Embryonic facial prominence (tissue), 1 donor: ENCODE results near the gene PRDM4.

Source experiments
- DNase-seq: peaks from one replicate; pipeline ENCODE4 v3.0.0-alpha.2; 2016; ENCODE audit errors: extremely low spot score

The PRDM4 gene, protein sequence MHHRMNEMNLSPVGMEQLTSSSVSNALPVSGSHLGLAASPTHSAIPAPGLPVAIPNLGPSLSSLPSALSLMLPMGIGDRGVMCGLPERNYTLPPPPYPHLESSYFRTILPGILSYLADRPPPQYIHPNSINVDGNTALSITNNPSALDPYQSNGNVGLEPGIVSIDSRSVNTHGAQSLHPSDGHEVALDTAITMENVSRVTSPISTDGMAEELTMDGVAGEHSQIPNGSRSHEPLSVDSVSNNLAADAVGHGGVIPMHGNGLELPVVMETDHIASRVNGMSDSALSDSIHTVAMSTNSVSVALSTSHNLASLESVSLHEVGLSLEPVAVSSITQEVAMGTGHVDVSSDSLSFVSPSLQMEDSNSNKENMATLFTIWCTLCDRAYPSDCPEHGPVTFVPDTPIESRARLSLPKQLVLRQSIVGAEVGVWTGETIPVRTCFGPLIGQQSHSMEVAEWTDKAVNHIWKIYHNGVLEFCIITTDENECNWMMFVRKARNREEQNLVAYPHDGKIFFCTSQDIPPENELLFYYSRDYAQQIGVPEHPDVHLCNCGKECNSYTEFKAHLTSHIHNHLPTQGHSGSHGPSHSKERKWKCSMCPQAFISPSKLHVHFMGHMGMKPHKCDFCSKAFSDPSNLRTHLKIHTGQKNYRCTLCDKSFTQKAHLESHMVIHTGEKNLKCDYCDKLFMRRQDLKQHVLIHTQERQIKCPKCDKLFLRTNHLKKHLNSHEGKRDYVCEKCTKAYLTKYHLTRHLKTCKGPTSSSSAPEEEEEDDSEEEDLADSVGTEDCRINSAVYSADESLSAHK

DNA sequence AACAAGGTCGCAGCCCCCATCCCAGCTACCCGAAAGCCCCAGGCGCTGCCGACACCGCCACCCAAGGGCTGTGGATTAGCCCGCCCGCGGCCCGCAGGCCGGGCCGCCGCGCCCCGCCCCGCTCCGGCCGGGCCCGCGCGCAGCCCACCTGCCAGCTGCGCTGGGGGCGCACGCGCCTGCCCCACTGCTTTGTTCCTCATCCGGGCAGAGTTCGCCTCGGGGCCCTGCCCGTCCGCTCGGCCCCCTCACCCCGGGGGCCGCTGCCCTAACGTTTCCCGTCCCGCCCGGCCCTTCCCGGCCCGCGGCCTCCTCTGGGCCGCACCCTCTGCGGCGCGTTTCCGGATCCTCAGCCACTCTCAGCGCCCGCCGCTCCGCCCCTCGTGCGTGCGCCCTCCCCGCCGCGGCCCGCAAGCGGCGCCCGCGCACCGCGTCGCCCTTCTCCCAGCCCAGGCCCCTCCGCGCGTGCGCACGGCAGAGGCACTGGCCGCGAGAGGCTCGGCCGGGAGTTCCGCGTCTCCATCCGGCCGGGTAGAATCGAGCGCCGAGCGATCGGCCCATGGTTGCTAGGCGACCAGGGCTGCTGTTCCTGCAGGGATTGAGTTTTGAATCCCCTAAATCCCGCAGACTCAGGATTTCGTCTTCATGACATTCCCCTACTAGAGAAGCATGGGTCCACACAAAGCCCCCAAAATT, at the start of gene PRDM4:
Gene PRDM4, minus strand, starts transcription at position 329 of the 693 bp plus-strand sequence. CDS start 622 bp downstream, outside the sequence.
- peak; percentile 92 for DNase-seq

DNA sequence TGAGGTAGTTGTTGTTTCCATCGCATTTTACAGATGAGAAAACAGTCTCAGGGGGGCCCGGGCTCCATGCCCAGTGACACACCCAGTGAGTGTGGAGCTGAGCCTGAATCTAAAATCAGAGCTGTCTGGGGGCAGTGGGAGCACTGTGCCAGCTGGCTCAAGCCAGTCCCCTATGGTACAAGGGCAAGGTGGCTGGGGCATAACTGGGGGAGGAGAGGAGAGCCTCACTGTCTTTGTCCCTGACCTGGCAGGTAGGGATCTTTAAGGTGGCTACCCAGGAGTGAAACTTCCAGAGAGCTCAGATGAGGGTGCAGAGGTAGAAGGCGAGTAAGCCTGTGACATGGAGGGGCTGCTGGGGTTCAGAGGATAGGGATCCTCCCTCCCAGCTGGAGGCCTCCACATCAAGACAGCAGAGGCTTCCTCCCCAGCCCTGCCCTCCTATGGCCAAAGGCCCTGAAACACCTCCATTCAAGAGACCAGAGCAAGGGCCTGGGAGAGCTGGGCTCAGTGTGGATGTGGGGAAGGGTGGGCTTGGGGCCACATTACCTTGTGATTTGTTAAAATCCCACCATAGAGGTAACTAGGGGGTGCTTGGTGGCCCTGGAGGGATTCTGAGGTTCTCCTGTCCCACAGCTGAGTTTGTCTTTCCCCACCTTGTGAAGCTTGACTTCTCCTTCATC, 46.7 kb upstream of the PRDM4 start:
- DNase-seq, result no peak

DNA sequence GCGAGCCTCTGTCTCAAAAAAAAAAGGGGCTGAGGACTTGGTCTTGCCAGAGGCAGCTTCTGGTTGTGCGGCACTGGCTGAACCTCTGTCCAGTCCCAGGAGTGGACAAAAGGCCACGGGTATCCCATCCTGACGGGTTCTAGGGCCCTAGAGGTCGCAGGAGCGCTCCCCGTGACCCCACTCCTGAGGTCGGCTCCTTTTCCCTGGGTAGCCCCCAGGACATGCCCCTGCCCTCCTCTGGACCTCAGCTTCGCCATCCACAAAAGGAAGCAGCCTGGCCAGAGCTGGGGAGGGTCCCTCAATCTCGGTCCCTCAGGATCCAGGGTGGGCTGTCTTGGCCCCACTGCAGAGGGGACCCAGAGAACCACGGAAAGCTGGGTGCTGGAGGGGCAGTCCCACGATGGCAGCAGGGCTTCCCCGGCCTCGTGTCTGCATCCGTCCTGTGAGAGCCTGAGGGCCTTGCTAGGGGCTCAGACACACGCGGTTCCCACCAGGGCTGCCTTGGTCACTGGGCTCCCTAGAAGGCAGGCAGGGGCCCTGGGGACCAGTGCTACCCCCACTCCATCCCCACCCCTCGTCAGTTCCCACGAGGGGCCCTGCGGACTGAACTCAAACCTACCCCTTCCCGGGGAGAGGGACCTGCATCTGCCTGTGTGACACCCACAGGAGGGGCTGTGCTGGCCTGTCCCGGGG, 44.7 kb upstream of the PRDM4 start:
- no peak for DNase-seq

DNA sequence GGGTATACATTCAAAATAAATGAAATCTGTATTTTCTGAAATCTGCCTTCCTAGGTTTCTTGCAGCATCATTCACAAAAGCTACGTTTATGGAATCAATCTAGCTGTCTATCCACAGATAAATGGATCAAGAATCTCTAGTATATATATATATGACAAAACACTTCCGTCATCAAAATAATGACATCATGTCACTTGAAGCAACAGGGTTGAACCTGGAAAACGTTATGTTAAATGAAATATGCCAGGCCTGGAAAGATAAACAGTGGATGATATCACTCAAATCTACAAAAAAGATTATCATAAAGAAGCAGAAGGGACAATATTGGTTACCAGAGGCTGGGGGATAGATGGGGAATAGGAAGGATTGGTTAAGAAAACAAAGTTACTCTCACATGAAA, 42.2 kb upstream of the PRDM4 start:
- DNase-seq, result no peak

DNA sequence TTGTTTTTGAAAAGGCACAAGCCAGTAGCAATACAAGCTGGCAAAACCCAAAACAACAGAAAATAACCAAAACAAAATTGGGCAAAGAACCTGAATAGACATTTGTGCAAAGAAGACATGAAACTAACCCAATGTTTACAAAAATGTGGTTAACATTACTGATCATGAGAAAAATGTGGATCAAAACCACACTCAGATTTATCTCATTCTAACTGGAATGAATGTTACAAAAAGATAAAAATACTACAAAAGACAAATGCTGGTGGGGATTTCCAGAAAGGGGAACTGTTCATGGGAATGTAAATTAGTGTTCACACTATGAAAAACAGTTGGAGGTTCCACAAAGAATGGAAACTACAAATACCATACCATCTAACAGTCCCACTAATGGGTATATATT, 40.2 kb upstream of the PRDM4 start:
- no peak for DNase-seq

DNA sequence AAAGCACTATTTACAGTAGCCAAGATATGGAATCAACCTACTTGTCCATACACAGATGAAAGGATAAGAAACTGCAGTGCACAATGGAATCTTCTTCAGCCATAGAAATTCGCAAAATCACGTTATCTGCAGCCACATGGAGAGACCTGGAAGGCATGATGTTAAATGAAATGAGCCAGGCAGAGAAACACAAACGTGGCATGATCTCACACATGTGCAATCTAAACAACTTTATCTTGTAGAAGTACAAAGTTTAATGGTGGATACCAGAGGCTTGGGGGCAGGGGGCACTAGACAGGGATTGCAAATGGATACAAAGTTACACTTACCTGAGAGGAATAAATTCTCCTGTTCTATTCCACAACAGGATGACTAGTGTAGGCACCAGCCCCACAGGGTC, 37.6 kb upstream of the PRDM4 start:
- no peak for DNase-seq

DNA sequence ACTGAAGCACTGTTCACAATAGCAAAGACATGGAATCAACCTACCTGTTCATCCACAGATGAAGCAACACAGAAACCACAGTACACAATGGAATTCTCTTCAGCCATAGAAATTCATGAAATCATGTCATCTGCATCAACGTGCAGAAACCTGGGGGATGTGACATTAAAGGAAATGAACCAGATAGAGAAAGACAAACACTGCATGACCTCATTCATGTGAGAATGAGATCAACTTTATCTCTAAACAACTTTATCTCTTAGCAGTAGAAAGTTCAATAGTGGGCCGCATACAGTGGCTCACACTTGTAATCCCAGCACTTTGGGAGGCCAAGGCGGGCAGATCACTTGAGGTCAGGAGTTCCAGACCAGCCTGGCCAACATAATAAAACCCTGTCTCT, 33.5 kb upstream of the PRDM4 start:
- DNase-seq, result no peak

DNA sequence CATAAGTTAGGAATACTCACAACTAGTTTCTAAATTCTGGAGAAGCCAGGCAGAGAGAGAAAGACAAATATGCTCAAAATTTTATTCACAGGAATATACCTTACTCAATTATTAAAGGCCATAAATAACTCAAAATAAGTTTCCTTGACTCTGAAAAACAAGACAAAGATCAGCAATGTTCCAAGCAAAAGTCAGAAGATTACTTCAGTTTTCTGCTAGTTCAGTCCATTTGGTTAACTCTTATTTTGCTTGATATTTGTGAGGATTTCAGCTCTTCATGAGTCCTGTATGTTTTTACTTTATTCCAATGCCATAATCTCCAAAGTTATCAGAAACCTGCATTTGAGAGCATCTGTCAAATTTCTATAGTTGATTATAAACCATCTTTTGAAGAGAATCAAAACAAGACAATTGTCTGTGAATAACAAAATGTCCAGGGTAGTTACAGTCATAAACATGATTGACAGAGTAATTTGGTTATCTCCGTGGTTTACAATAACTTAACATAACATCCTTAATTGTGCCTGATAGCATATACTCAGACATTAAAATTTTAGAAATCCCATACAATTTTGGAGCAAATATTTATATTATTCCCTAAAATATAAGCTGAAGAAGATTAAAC, 30.6 kb upstream of the PRDM4 start:
- DNase-seq, result no peak

DNA sequence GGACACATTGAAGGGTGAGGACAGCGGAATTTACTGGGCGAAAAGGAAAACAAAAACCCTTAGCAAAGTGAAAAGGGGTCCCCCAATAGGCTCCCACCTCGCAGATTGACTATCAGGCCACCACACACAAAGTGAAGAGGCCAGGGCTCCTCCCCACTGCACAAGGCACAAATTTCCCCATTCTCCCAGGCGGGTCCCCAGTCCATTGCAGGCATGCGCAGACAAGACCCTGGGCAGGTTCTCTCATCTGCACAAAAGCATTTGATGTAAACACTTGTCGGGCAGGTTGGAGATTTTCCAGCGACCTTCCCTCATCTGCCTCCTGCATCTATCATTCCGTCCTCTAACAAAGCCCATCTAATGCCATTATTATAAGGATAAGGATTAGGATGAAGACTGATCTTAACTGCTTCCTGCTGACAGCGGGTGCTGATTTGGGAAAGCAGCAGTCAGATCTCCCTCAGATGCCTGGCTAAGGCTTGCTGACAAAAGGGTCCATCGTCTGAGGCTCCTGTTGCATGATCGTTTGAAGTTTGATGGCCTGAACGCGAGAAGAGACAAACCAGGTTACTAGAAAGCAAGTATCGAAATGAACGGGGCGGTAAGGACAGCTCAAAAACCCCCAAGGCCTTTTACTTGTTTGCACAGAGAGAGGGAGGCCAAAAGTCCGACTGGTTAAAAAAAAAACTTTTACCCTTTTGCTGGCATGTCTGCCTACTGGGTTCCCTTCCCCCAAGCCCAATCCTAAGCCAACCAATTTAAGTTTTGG, 27.9 kb upstream of the PRDM4 start:
- no peak for DNase-seq

DNA sequence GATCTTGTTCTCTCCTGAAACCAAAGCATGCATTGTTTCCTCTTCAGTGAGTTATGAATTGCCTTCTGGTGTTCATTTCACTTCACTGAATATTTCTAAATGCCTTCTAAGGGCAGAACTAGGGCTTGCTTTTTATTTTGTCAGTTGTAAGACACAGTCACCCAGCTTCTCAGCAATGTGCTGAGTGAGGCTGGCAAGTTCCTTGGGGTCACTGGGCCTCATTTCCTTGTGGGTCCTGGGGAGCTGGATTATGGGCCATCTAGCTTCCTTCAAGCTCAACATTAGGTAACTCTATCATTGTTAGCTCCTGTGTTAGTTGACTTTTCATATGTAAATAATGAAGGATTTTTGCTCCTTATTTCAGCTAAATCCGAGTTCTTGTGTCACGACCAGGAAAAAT, 27.3 kb upstream of the PRDM4 start:
- DNase-seq, result no peak

DNA sequence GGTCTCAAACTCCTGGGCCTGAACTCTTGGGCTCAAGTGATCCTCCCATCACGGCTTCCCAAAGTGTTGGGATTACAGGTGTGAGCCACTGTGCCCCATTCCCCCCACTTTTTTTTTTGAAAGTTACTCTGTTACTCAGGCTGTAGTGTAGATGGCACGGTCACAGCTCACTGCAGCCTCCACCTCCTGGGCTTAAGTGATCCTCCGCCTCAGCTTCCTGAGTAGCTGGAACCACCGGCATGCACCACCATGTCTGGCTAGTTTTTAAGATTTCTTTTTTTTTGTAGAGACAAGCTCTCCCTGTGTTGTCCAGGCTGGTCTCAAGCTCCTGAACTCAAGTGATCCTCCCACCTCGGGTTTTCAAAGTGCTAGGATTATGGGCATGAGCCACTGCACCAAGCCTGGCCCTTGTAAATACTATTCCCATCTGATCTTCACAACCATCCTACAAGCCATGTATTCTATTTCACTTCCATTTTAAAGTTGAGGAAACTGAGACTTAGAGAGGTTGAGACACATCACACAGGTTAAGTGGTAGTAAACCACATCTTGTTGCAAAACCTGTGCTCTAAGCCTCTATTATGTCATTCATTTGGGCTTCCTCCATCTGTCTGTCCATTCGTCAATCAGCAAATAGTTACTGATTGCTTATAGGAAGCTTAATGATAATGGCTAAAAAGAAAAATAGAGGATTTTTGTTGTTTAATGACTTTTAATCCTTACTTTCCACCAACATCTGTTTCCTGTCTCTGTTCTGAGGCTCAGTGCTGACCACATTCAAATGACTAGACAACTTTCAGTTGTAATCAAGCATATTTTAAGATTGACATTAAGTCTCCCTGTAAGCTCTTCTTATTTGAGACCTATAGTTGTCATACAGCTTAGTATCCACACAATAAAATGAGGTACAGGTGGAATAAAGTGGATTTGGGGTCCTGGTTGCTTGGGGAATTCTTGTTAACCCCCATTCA, 22.8 kb upstream of the PRDM4 start:
- no peak for DNase-seq

DNA sequence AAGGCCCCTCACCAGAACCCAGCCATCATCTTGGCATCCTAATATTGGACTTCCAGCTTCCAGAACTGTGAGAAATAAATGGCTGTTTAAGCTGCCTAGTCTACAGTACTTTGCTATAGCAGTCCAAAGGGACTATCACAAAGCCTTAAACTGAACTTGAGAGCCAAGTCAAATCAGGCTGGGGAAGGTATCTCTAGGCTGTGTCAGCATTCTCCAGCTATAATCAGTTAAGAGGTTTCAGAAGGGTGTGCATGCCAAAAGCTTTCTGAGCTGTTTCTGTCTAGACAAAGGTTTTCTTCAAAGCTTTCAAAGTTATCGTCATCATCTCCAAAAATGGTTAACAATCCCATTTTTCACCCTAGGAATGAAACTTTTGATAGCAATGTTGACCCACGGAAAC, 21.1 kb upstream of the PRDM4 start:
- DNase-seq, result no peak

DNA sequence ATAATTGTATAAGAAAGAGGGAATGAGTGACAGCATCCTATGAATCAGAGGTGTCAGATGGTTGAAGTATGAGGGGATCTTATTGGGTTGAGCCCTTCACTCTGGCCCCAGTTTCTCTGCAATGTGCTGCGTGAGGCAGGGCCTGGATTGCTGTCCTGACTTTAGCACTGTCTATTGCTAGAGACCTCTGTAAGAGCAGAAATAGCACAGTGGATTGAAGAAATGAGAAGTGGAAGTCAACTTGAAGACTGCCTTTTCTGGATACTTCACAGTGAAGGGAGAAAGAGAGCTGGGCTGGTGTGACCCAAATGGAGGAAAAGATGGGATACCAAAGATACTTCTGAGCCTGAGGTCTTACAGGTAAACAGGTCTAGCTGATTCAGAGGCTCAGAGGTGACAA, 19.4 kb upstream of the PRDM4 start:
- no peak for DNase-seq

DNA sequence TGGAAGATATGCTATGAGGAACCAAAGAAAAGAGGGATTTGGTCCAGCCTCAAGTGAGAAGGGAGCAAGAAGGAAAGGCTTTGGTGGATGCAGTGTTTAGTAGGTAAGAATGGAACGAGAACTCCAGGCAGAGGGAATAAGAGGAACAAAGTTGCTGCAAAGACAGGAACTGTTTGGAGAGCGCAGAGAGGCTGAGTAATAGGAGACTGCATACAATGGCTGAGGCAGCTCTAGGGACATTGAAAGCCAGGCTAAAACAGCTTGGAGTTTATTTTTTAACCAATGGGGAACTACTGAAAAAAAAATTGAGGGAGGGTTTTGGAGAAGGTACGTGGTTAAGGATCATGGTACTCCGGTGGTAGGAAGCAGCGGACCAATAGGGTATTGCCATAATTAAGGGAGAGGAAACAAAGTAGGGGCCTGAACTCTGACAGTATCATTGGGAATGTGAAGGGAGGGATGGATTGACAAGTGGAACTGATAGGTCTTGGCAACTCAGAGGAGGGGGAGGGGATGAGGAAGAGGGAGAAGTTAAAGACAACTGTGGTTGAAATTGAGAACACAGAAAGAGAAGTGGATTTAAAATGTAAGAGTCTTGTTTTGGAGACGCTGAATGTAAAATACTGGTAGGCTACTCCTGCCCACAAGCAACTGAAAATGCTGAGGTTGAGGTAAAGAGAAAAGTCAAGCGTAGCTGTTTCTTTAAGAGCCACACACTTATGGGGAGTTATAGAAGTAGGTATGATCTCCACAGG, 18.3 kb upstream of the PRDM4 start:
- DNase-seq, result no peak

DNA sequence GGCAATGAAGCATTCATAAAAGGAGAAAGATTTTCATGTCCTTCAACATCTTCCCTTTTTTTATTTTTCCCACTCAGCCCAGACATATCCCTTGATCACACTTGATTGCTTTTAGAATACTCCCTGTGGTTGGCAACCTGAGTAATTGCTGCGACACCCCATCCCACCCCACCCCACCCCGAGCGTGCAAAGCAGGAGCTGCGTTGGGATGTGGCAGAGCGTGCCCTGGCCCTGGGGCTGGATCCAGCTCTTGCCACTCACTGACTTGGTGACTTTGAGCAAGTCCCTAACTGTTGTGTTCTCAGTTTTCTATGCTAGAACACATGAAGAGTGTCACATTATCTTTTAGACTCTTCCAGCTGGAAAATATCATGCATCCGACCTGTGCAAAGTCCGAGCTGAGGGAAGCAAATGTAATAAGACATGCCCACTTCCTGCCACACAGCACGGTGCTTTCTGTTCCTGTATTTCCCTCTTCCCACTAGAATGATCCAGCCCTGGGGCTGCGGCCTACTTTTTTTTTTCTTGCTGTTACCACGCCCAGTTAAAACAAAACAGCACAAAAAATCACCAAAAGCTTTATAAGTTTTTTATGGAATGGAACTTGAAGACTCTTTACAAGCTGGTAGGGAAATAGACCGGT, 17.6 kb upstream of the PRDM4 start:
- DNase-seq, result no peak

DNA sequence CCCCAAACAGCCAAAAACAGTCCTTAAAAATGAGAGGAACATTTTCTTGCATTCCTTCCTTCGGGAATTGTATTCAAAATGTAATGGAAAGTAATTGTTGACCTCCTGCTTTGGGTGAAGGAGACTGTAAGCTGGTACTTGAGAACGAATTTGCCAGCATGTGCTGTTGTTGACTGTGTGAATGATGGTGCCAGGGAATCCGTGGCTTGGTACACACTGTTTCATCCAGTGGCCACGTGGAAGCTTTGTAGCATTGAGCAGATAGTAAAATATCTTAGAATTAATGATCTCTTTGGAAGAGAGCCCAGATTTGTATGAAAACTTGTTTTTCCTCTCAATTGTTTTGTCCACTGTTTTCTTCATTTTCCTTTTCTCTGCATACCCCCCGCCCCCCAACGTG, 15.2 kb upstream of the PRDM4 start:
- no peak for DNase-seq

DNA sequence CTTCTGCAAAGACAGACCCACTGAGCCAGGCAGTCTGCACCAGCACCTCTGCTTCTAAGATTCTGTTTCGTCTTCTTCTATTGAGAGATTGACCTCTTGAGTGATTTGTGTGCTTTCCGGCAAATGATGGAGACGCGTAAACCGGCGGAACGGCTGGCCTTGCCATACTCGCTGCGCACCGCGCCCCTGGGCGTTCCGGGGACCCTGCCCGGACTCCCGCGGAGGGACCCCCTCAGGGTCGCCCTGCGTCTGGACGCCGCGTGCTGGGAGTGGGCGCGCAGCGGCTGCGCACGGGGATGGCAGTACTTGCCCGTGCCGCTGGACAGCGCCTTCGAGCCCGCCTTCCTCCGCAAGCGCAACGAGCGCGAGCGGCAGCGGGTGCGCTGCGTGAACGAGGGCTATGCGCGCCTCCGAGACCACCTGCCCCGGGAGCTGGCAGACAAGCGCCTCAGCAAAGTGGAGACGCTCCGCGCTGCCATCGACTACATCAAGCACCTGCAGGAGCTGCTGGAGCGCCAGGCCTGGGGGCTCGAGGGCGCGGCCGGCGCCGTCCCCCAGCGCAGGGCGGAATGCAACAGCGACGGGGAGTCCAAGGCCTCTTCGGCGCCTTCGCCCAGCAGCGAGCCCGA, 14.3 kb upstream of the PRDM4 start:
- DNase-seq, result no peak
